Naive thymus-derived CD4-positive, alpha-beta T cell (primary cell): ENCODE results near the gene CDH3. TPM values are rescaled to one million over a fixed set of nuclear protein-coding genes. Genes with fewer than 3 reads are reported as not detected.

ENCODE experiments used
- ATAC-seq: fragments of 150-1000 bp; cut with Tn5 transposase; 2 replicates; pipeline ENCODE4 v1.10.0; 2021; ENCODE audit warnings: mild to moderate bottlenecking, moderate library complexity
- CTCF ChIA-PET: fragments of 350-600 bp; sonication (Branson Sonifier 250); formaldehyde crosslinking; loops from one replicate; lab custom pipeline; 2021; ENCODE audit warnings: antibody characterized with exemption; lab: Charles Lee
- POLR2A ChIA-PET: fragments of 350-600 bp; sonication (Branson Sonifier 250); formaldehyde crosslinking; loops from one replicate; lab custom pipeline; 2021; ENCODE audit warnings: antibody characterized with exemption, inconsistent platforms; lab: Charles Lee
- DNase-seq, 9 donors: peaks; one replicate each; pipeline versions ENCODE4 v3.0.0 to v3.0.0-alpha.2; 2020 to 2022; ENCODE audit warnings: mixed read lengths in 1 of 9
- H3K27ac ChIP-seq: one replicate; pipeline ENCODE4 v1.7.0; 2013; ENCODE audit warnings: mild to moderate bottlenecking, low read depth, low read length, moderate library complexity
- H3K27me3 ChIP-seq, 2 donors: one replicate each; pipeline ENCODE4 v1.7.0; 2013; ENCODE audit warnings: low read length in 2 of 2, mild to moderate bottlenecking in 2 of 2, moderate library complexity in 2 of 2; ENCODE audit not compliant: control insufficient read depth in 2 of 2, insufficient read depth in 2 of 2
- H3K36me3 ChIP-seq, 3 experiments: 1 replicate in 2 of 3; 2 replicates in 1 of 3; pipeline ENCODE4 v1.7.0; 2013; ENCODE audit warnings: low read length in 3 of 3, mild to moderate bottlenecking in 3 of 3, moderate library complexity in 1 of 3; ENCODE audit not compliant: insufficient read depth in 3 of 3, control insufficient read depth in 2 of 3
- H3K4me1 ChIP-seq, 2 donors: one replicate each; pipeline ENCODE4 v1.7.0; 2013; ENCODE audit warnings: low read length in 2 of 2, mild to moderate bottlenecking in 2 of 2, moderate library complexity in 1 of 2; ENCODE audit not compliant: control insufficient read depth in 2 of 2, insufficient read depth in 2 of 2
- H3K4me3 ChIP-seq: 2 replicates; pipeline ENCODE4 v1.7.0; 2013; ENCODE audit warnings: mild to moderate bottlenecking, low read length
- H3K9me3 ChIP-seq, 3 experiments: 1 replicate in 2 of 3; 2 replicates in 1 of 3; pipeline ENCODE4 v1.7.0; 2013; ENCODE audit warnings: low read length in 3 of 3; ENCODE audit not compliant: control insufficient read depth in 2 of 3
- H3K27ac Mint-ChIP-seq, 9 donors: one replicate each; pipeline ENCODE4 v1.8.0; 2020 to 2022; ENCODE audit warnings: mixed read lengths in 9 of 9, mild to moderate bottlenecking in 8 of 9, moderate library complexity in 5 of 9, inconsistent platforms in 2 of 9
- H3K27me3 Mint-ChIP-seq, 5 donors: one replicate each; pipeline ENCODE4 v1.8.0; 2021 to 2022; ENCODE audit warnings: mixed read lengths in 5 of 5, mild to moderate bottlenecking in 1 of 5
- H3K36me3 Mint-ChIP-seq, 5 donors: one replicate each; pipeline ENCODE4 v1.8.0; 2020 to 2022; ENCODE audit warnings: mixed read lengths in 5 of 5, mild to moderate bottlenecking in 3 of 5, inconsistent platforms in 1 of 5
- H3K4me1 Mint-ChIP-seq, 7 donors: one replicate each; pipeline ENCODE4 v1.8.0; 2020 to 2022; ENCODE audit warnings: mixed read lengths in 7 of 7, mild to moderate bottlenecking in 3 of 7, inconsistent platforms in 1 of 7
- H3K4me3 Mint-ChIP-seq, 10 donors: one replicate each; pipeline ENCODE4 v1.8.0; 2020 to 2022; ENCODE audit warnings: mild to moderate bottlenecking in 10 of 10, mixed read lengths in 10 of 10, moderate library complexity in 6 of 10, inconsistent platforms in 2 of 10
- H3K9me3 Mint-ChIP-seq, 11 donors: one replicate each; pipeline ENCODE4 v1.8.0; 2020 to 2022; ENCODE audit warnings: mixed read lengths in 11 of 11, mild to moderate bottlenecking in 4 of 11, inconsistent platforms in 1 of 11, moderate library complexity in 1 of 11
- intact Hi-C, 2 donors: fragments of 100-400 bp; cut with micrococcal nuclease; formaldehyde crosslinking; loops; one replicate each; pipeline ENCODE4 v1.15.1; 2023
- polyA plus RNA-seq, 2 donors: library from polyadenylated mRNA; unstranded; fragments of 300-500 nt; fragmentation: Illumina TruSeq; gene quantifications; one replicate each; pipeline ENCODE4 v1.2.3, GENCODE V29; 2021
- total RNA-seq, 6 experiments: library from RNA in 5 of 6; stranded (reverse) in 5 of 6; gene quantifications; 1 replicate in 5 of 6; 2 replicates in 1 of 6; pipeline ENCODE4 v1.2.3 and lab custom pipeline; 2021 to 2026

Gene CDH3
- total and polyA plus RNA-seq, 7 experiments from 2014 or later = 0.24 to 0.78 (median 0.51) TPM; not detected in 2

DNA sequence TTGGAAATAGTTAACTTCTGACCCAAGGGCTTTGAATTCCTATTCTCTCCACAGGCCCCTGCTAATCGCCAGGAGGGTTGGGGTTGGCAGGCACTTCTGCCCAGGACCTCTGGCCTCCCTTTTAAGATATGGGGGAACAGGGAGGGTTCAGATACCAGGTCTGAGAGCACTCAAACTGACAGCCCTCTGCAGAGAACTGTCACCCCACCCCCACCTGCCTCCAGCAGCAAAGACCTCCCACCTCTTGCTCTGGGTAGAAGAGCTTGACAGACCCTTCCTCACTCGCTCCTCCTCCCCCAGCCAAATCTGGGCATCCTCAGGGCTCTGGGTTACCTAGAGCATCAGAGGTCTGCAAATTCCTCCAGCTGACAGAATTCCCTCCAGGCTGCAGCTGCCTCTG lies 11.6 kb downstream of the CDH3 start:
- Histone ChIP-seq H3K27ac (no peak overlapping the region), H3K9me3 (no peaks in the 10 kb centered on the region), H3K36me3 (no peaks in the 10 kb centered on the region), H3K27me3 (no peaks in the 10 kb centered on the region), H3K4me1 (no peaks in the 10 kb centered on the region), H3K4me3 (no peak overlapping the region)
- Mint-ChIP-seq H3K4me3 (no peak overlapping the region), H3K27me3 (peaks cover 1 to 16% (median 5%) of the 10 kb centered on the region in 5 donors), H3K9me3 (no peaks in the 10 kb centered on the region), H3K27ac (no peak overlapping the region), H3K4me1 (no peaks in the 10 kb centered on the region), H3K36me3 (no peaks in the 10 kb centered on the region)
- intact Hi-C loops = no loop called here
- ChIA-PET CTCF (no interaction called here), POLR2A (no interaction called here)
- no peak for DNase-seq
- ATAC-seq = no peak

DNA sequence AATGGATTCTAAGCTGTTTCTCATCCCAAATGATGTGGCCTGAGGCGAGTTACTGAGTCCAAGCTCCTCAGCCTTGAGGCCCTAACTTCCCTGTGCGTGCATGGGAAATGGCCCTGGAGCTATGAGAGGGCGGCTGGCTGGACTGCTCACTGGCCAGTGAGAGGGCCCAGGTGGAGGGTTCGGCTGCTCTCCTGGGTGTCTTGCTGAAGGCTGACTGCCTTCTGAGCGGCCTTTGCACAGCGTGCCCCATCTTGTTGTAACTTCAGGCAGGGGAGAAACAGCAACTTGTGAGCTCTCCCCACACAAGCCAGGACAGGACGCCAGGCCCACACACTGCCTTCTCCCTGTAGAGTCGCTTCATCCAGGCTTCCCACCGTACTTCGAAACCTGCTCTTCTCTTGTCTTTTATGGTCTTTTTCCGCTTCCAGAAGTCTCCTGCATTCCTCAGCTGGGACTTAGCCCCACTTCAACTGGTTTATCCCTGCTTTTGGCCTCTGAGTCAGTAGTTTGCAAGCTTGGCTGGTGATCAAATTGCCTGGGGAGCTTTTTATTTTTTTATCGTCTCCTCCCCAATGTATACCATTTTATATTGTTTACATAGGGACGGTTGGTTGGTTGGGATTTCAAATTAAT lies 13.3 kb downstream of the CDH3 start:
- Mint-ChIP-seq H3K27ac (no peak overlapping the region), H3K36me3 (no peaks in the 10 kb centered on the region), H3K27me3 (peaks cover 0 to 20% (median 9%) of the 10 kb centered on the region in 5 donors), H3K9me3 (no peaks in the 10 kb centered on the region), H3K4me1 (no peaks in the 10 kb centered on the region), H3K4me3 (no peak overlapping the region)
- ATAC-seq = no peak
- H3K36me3 ChIP-seq = no peaks in the 10 kb centered on the region
- H3K27ac ChIP-seq = no peak overlapping the region
- CTCF ChIA-PET = no interaction called here
- no peaks in the 10 kb centered on the region for H3K4me1 ChIP-seq
- H3K4me3 ChIP-seq = no peak overlapping the region
- POLR2A ChIA-PET = no interaction called here
- no peak for DNase-seq
- H3K9me3 ChIP-seq = no peaks in the 10 kb centered on the region
- H3K27me3 ChIP-seq = no peaks in the 10 kb centered on the region
- intact Hi-C loops = no loop called here

DNA sequence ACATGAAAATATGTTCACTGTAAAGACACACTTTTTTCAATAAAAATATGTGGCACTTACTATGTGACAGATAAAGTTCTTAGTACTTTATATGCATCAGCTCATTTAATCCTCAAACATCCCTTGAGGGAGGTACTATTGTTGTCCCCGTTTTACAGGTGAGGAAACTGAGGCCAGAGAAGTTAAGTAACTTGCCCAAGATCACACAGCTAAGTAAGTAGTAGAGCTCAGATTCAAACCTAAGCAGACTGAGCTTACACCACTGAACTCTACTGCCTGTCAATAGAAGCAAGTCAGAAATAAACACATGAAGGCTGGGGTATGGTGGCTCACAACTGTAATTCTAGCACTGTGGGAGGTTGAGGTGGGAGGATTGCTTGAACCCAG lies 13.9 kb downstream of the CDH3 start:
- H3K9me3 ChIP-seq = no peaks in the 10 kb centered on the region
- Mint-ChIP-seq H3K36me3 (no peaks in the 10 kb centered on the region), H3K27me3 (peaks cover 0 to 20% (median 9%) of the 10 kb centered on the region in 5 donors), H3K27ac (no peak overlapping the region), H3K4me1 (no peaks in the 10 kb centered on the region), H3K4me3 (no peak overlapping the region), H3K9me3 (no peaks in the 10 kb centered on the region)
- no peak overlapping the region for H3K4me3 ChIP-seq
- H3K27me3 ChIP-seq = no peaks in the 10 kb centered on the region
- no peaks in the 10 kb centered on the region for H3K36me3 ChIP-seq
- ATAC-seq (no peak), DNase-seq (no peak)
- POLR2A ChIA-PET = no interaction called here
- intact Hi-C loops = no loop called here
- CTCF ChIA-PET = no interaction called here
- no peak overlapping the region for H3K27ac ChIP-seq
- H3K4me1 ChIP-seq = no peaks in the 10 kb centered on the region

DNA sequence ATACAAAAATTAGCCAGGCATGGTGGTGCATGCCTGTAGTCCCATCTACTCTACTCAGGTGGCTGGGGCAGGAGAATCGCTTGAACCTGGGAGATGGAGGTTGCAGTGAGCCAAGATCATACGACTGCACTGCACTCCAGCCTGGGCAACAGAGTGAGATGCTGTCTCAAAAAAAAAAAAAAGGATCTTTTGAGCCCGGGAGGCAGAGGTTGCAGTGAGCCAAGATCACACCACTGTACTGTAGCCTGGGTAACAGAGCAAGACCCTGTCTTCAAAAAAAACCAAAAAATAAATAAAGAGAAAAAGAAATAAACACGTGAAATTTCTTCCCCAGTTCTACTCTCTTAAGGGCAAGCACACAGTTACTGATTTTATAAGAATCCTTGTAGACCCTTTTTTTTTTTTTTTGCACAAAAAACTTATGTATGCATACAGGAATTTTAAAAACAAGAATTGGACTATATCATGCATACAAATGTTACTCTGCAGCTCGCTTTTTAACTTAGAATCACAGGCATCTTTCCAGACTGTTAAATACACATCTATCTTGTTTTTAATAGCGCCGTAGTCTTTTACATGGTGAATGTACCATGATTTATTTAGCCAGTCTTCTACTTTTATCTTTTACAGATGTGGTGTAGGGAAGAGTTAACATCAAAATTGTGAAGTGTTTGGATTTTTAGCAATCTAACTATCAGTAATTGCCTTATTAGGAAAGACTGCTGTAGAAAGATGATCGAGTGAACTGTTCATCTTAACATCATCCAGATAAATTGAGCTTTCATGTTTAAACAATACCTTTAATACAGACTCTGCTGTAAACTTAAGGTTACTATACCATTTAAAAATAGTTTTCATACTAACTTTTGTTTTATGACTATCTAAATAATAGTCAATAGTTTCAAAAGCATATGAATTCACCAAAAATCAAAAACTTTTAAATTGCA lies 14.6 kb downstream of the CDH3 start:
- Histone ChIP-seq H3K4me1 (no peaks in the 10 kb centered on the region), H3K27me3 (no peaks in the 10 kb centered on the region), H3K27ac (no peak overlapping the region), H3K36me3 (no peaks in the 10 kb centered on the region), H3K9me3 (no peaks in the 10 kb centered on the region), H3K4me3 (no peak overlapping the region)
- intact Hi-C loops = no loop called here
- POLR2A ChIA-PET = no interaction called here
- Mint-ChIP-seq H3K4me1 (no peaks in the 10 kb centered on the region), H3K4me3 (no peak overlapping the region), H3K36me3 (no peaks in the 10 kb centered on the region), H3K27ac (no peak overlapping the region), H3K27me3 (peaks cover 0 to 20% (median 9%) of the 10 kb centered on the region in 5 donors), H3K9me3 (no peaks in the 10 kb centered on the region)
- no peak for ATAC-seq
- CTCF ChIA-PET = no interaction called here
- no peak for DNase-seq

DNA sequence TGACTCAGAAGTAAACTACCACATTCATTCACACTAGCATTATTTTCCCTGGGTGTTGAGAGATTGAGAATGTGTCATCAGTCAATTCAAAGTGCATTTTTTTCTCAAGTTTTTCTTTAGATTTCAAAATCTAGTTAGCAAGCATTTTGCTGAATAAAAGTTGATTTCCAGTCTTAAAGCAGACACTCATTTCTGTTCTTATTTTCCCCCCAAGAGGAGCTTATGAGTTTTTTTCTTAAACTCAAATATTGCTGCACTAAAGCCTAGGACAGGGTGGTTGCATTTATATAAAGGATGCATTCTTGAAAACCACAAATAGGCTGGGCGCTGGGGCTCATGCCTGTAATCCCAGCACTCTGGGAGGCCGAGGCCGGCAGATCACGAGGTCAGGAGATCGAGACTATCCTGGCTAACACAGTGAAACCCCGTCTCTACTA lies 15.3 kb downstream of the CDH3 start:
- ChIA-PET CTCF (no interaction called here), POLR2A (no interaction called here)
- H3K4me3 ChIP-seq = no peak overlapping the region
- no peaks in the 10 kb centered on the region for H3K9me3 ChIP-seq
- H3K27ac Mint-ChIP-seq = no peak overlapping the region
- H3K36me3 ChIP-seq = no peaks in the 10 kb centered on the region
- H3K4me1 ChIP-seq = no peaks in the 10 kb centered on the region
- H3K27me3 Mint-ChIP-seq = peaks cover 0 to 20% (median 9%) of the 10 kb centered on the region in 5 donors
- no peak for DNase-seq
- H3K27ac ChIP-seq = no peak overlapping the region
- H3K4me1 Mint-ChIP-seq = no peaks in the 10 kb centered on the region
- no peaks in the 10 kb centered on the region for H3K36me3 Mint-ChIP-seq
- H3K4me3 Mint-ChIP-seq = no peak overlapping the region
- no peak for ATAC-seq
- H3K27me3 ChIP-seq = no peaks in the 10 kb centered on the region
- intact Hi-C loops = no loop called here
- no peaks in the 10 kb centered on the region for H3K9me3 Mint-ChIP-seq

DNA sequence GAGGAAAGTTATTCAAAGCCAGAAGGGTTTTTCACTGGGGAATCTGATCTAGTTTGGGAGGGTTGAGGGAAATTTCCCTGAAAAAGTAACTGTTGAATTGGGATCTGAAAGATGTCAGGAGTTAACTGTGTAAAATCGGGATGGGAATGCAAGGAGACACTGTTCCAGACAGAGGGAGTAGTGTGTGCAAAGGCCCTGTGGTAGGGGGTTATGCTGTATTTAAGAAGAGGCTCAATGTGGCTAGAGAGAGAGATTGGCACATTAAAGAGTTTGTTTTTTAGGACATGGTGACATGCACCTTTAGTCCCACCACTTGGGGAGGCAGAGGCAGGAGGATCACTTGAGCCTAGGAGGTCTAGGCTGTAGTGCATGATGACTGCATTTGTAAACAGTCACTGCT lies 16.9 kb downstream of the CDH3 start:
- no peak for DNase-seq
- H3K9me3 ChIP-seq = no peaks in the 10 kb centered on the region
- no peak overlapping the region for H3K27ac ChIP-seq
- H3K27me3 Mint-ChIP-seq = peaks cover 0 to 11% (median 9%) of the 10 kb centered on the region in 5 donors
- no peak for ATAC-seq
- no peaks in the 10 kb centered on the region for H3K27me3 ChIP-seq
- H3K4me1 Mint-ChIP-seq = no peaks in the 10 kb centered on the region
- POLR2A ChIA-PET = no interaction called here
- no peaks in the 10 kb centered on the region for H3K36me3 Mint-ChIP-seq
- H3K36me3 ChIP-seq = no peaks in the 10 kb centered on the region
- H3K4me3 ChIP-seq = no peak overlapping the region
- H3K4me3 Mint-ChIP-seq = no peak overlapping the region
- no peaks in the 10 kb centered on the region for H3K4me1 ChIP-seq
- CTCF ChIA-PET = no interaction called here
- no peak overlapping the region for H3K27ac Mint-ChIP-seq
- intact Hi-C loops = no loop called here
- H3K9me3 Mint-ChIP-seq = no peaks in the 10 kb centered on the region
